HG02840 (cell line): ENCODE results near the gene SFRP2.

Experiments used
- ATAC-seq: cut with Tn5 transposase; IDR thresholded peaks from one replicate; pipeline ENCODE4 v1.9.1; 2021; ENCODE audit warnings: mild to moderate bottlenecking, moderate library complexity, moderate number of reproducible peaks; ENCODE audit not compliant: unreplicated experiment, low FRiP score

Gene SFRP2

GRCh38 chr4:153733751-153734448, 55.0 kb downstream of the SFRP2 start:
- ATAC-seq = no peak

- ATAC-seq = no peak
Measured at GRCh38 chr4:153731239-153731638, 57.6 kb downstream of the SFRP2 start.
